Bone marrow (tissue), 2 donors: Measurements from ENCODE around the gene CD79A.
A peak's percentile ranks its signal among the peaks of the same experiment; 100 is the strongest.
"Not testable (repeated sequence)": the region's sequence is repeated elsewhere in the genome, so short reads cannot be mapped to it uniquely, and the experiment has no call there.

Experiments
- DNase-seq, 2 donors: peaks; one replicate each; lab custom pipeline; 2025; lab: John Stamatoyannopoulos, UW

The CD79A gene

DNA sequence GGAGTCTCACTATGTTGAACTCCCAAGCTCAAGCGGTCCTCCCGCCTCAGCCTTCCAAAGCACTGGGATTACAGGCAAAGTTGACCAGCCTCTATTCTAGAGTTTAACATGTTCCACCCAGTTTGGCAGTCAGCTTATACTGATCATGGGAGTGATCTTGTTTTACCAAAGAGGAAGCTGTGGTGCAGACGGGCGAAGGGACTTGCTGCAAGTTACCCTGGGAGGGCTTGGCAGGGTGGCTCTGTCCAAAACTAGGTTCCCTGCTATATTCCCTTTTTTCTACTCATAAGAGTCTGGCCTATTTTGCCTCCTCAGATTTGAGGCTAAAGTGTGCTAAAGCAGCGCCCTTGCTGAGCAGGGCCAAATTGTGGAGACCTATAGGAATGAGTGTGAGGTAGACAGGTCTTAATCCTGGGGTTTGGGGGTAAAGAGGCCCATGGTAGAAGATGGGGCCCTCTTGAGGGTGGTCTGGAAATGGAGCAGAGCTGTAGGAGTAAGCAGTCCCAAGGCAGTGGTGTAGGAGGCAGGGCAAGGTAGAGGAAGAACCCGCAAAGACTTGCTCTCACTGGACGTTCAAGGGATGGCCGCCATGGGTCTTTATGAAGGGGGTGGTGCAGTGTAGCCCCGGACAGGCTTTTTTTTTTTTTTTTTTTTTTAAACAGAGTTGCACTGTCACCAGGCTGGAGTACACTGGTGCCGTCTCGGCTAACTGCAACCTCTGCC lies 13.7 kb upstream of the CD79A start:
- no peak for DNase-seq

DNA sequence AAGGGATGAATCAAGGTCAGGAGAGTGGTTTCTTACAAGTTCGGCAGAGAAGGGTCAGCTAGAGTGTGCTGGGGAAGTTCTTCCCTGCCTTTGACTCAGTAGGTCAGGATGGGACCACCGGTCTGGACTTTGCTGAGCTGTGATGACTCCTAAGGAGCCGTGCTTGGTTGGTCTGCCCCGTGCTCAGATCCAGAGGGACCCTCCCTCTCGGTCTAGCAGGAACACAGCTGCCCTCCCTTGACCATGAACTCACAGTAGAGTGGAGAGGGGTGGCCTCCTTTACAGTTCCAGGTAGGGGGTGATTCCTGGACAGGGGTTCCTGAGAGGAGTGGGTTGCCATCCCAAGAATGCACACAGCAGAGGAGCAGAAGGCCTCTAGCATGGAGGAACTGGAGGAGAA lies 12.7 kb upstream of the CD79A start:
- no peak for DNase-seq

DNA sequence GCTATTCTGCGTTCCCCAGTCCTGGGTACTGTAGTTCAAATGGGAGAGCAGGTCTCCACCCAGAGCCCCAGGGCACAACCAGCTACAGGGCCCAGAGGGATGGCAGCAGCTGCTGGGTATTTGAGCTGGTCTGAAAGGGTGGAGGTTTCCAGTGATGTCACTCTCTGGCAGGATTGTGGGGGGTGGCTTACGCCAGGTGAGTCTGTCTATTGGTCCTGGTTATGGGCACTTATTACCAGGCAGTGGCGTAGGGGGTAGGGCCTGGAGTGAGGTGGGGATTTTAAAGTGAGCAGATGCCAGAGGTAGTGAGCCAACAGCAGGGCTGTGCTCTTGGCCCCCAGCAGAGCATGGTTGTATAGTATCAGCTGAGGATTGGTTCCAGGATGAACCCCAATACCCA lies 10.8 kb upstream of the CD79A start:
- DNase-seq = no peak

DNA sequence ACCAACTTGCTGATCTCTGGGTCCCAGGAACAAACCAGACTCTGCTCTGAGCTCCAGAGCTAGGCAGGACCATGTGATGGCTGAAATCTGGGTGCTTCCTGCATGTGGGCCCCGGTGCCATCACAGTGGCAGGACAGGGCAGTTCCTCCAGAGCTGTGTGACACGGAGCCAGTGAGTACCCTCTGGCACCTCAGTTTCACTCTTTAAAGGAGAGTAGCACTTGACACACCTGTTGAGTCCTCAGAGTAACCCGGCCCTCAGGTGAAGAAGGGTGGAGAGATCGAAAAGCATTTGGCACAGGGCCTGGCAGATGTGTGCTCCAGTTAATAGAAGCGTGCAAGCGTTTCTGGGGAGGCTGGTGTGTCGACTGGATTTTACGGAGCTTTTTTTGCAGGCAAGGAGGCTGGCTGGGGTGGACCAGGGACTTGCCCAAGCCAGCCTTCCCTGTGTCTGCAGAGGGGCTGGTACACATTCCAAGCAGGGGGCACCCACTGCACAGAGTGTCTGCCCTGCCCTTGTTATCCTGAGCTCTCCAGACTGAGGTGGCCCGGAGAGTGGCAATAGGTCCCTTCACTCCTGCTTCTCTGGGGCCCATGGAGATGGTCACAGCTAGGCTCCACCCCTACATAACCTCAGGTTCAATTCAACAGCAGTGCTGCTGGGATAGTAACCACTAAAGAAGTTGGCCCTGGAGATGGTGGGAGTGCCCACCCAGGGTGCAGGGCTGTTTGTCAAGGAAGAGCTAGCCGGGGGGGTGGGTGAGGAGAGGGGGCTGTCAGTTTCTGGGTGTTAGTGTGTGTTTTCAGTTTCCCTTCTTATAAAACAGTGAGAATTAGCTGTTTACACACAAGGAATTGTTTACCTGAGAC lies 8.7 kb upstream of the CD79A start:
- DNase-seq = no peak

DNA sequence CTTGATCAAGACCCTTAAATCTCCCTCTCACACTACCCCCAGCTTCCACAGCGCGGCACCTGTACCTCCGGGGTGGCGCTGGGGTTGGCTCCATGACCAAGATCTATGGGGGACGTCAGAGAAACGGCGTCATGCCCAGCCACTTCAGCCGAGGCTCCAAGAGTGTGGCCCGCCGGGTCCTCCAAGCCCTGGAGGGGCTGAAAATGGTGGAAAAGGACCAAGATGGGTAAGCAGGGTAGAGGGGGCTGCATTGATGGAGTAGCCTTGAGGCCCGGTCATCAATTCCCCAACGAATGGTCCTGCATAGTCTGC lies 8.1 kb upstream of the CD79A start:
- no peak for DNase-seq

- DNase-seq = no peak
These were observed 7.6 kb upstream of the CD79A start for GRCh38 chr19:41869374-41869955.

DNA sequence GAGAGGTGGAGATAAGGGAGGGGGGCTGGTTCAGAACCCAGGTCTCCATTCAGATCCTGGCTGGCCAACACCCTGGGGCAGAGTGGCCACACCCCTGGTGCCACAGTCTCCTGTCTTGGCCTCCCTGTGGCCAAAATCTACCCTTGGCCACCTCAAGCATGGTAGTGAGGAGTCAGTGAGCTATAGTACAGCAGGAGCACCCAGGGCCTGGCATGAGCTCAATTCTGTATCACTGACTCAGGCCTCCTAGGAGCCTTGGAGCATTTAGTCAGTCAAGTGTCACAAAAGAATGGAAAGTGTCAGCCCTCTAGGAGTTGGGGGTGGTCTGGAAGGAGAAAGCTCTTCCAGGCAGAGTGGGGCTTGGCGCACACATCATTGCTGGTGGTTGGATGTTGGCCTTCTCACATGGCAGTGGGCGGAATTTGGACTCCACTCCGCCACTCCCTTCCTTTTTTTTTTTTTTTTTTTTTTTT lies 6.6 kb upstream of the CD79A start:
- DNase-seq = no peak

- DNase-seq = peak in 1 of 2 donors; percentile 83
These were observed 5.3 kb upstream of the CD79A start for GRCh38 chr19:41871573-41872383.

- DNase-seq = no peak
These were observed 4.7 kb upstream of the CD79A start for GRCh38 chr19:41872384-41872774.

GRCh38 chr19:41872775-41873647 lies 4.1 kb upstream of the CD79A start:
- DNase-seq = peak; percentile 12 to 38

GRCh38 chr19:41875973-41876372 lies 1.1 kb upstream of the CD79A start:
- not testable (repeated sequence) for DNase-seq

- no peak for DNase-seq
These were observed 1.1 kb downstream of the CD79A start for GRCh38 chr19:41877916-41878905.

DNA sequence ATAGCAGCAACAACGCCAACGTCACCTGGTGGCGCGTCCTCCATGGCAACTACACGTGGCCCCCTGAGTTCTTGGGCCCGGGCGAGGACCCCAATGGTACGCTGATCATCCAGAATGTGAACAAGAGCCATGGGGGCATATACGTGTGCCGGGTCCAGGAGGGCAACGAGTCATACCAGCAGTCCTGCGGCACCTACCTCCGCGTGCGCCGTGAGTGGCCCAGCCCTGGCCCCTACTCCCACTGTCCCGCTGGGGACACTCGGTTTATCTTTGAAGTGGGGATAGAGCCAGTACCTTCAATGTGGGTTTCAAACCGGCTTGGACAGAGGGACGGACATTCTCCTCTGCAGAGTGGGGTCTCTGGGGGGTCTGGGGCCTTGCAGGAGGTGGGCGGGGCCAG lies 2.0 kb downstream of the CD79A start:
- no peak for DNase-seq

GRCh38 chr19:41879670-41880328 lies 2.7 kb downstream of the CD79A start:
- no peak for DNase-seq

DNA sequence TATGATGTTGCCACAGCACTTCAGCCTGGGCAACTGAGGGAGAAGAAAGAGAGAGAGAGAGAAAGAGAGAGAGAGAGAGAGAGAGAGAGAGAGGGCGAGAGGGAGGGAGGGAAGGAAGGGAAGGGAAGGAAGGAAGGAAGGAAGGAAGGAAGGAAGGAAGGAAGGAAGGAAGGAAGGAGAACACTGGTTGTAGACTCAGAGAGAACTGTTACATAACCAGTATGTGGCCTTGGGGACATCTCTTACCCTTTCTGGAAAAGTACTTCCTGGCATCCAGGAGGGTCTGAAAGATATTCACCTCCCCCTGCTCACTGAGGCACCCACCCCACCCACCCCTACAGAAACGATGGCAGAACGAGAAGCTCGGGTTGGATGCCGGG lies 3.2 kb downstream of the CD79A start:
- DNase-seq = no peak

DNA sequence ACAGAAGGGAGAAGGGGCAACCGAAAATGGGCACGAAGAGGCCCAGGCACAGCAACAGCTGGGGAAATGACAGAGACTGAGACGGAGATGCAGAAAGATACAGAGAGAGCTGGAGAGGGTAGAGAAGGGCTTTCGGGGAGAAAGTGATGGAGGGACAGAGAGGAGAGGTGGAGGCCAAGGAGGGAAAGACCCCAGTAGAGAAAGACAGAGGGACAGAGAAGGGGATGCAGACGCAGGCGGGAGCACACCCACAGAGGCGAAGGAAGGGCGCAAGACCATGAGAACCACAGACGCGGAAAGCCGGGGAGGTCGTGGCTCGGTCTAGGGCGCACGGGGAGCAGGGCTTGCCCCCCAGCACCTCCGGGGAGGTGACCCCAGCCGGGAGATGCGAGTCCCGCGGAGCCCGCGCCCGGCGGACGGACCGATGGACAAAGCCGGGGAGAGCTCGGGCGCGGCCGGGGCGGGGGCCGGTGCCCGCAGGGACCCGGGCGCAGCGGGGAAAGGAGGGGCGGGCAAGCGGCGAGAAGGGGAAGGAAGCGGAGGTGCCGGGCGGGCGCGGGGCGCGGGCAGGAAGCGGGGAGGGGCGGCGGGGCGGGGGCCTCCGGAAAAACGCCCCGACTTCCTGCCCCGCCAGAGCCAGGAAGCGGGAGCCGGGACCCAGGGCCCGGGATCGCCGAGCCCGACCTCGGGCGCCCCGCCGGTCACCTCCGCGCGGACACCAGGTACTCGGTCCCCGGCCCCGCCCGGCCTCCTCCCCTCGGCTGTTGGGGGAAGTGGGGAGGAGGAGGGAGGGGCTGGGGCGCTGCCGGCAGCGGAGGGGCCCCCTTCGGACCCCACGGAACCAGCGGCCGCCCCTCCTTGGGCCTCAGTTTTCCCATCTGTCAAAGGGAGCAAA lies 5.7 kb downstream of the CD79A start, which contains the start of gene ARHGEF1:
ARHGEF1 (plus strand) TSS at position 617 of the 895 bp plus-strand sequence. CDS start 4,899 bp downstream, outside the sequence.
- peak in 1 of 2 donors; percentile 29 for DNase-seq

- DNase-seq = no peak
These were observed 6.4 kb downstream of the CD79A start for GRCh38 chr19:41883463-41883820.
